ENCODE results near the gene XYLT1.

The XYLT1 gene

DNA sequence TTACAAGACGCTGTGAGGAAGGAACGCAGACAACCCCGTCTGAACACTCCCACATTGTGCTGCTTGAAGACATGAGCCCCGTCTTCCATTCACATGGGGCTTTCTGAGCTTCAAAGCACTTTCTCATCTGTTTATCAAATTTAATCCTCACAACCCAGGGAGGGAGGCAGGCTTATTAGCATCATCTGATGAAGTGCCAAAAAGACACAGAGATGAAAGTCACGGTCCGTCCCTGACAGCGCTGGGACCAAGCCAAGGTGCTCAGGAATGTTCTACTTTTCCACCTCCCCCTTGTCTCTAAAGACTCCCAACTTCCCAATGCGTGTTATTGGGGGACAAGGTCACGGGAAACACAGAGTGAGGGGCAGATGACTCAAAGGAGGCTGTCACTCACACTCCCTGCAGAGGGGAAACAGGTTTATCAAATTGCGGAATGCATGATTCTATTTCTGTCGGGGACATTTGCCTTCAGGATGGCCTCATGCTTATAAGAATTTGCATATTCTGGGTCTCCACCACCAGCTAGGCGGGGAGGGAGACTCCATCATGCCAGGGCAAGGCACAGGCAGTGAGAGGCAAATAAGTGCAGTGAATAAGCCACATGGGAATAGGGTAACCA is 10.7 kb downstream of the XYLT1 start:
- no peak for DNase-seq (ENCODE audit: low read depth in 4 of 4, low spot score in 1 of 4)

DNA sequence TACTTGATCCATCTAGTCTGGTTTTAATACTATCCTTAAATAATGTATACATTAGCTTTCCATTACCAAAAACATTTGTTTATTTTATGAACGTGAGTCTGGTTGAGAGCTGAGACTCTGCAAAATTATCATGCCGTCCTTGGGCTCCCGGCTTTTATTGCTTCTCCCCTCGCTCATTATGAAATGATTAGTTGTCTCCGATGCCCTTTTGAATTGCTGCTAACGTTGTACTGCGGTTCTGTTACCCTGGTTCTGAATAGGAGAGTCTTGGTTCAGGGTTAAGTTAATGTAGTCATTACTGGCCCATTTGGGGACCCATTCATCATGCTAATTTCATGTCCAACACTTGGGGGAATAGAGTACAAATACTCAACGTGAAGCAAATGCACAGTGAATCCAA is 12.8 kb downstream of the XYLT1 start:
- no peak for DNase-seq (ENCODE audit: low read depth in 4 of 4, low spot score in 1 of 4)

DNA sequence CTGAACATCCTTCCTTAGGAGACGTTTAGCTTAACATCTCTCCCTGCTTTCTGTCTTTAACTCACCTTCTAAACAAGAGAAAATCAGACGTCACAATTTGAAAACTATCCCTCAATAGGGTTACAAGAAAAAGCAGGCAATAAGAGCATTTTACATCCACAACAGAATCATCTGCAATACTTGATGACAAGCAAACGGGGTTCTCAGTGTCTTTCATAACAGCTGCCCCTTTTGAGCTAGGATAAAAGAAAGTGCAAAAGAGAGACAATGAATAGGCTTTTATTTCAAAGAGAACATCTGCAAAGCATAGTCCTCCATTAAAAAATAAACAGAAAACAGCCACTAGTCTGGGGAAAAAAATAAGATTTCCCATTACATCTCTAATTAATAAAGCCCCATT is 13.2 kb downstream of the XYLT1 start:
- DNase-seq (ENCODE audit: low read depth in 4 of 4, low spot score in 1 of 4), result no peak

DNA sequence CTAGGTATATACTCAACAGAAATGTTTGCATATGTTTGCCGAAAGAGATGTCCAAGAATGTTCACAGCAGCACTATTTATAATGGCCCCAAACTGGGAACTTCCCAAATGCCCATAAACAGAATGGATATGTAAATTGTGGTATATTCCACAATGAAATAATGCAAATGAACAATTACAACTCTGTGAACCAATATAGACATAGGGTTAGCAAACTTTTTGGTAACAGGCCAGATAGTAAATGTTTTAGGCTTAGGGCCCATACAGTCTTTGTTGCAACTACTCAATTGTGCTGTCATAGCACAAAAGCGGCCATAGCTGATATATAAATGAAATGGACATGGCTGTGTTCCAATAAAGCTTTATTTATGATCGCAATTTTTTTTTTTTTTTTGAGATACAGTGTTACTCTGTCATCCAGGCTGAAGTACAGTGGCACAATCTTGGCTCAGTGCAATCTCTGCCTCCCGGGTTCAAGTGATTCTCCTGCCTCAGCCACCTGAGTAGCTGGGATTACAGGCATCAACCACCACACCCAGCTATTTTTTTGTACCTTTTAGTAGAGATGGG is 16.5 kb downstream of the XYLT1 start:
- DNase-seq (ENCODE audit: low read depth in 4 of 4, low spot score in 1 of 4), result no peak

DNA sequence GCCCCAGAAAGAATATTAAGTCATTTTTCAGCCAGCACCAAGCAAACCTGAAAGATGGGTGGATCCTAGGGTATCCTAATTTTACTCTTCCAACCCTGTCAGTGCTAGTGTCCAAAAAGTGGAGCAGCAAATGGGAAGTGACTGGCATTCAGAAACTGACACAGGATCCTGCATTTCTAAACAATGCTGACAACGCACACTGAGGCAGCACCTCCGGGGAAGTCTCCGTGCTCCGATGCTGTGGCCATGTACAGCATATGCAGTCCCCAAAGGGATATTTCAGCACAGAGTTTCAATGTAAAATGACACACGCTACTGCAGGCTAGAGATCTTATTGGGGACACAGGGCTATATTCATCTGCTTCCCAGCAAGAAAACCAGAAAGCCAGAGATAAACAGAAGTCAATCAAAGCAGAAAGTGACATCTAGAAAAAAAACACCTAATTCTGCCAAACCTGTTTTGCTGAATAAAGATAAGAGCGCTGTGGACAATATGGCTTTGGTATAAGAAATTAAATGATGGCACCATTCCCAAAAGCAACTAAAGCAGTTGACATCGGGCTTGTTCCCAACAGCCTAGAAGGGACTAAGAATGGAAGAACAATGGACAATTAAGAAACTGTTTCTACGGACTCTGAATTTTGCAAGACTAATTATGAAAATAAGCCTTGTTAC is 17.3 kb downstream of the XYLT1 start:
- no peak for DNase-seq (ENCODE audit: low read depth in 4 of 4, low spot score in 1 of 4)

DNA sequence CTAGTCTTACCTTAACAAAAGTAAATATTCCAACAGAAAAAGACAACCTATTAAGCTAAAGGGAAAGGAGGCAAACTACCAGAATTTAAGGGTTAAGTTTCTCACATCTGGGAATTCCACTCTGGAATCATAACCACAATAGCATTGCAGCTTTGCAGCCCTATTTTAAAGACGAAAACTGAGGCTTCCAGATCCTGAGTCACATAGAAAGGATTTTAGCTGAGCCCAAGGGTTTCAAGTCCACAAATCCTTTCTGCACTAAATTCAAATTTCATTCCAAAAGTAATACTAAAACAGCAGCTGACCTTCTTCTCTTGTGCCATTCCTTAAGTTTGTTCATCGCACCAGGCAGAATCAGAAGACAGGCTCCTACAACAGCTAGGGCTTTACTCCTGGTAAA is 17.8 kb downstream of the XYLT1 start:
- DNase-seq (ENCODE audit: low read depth in 4 of 4, low spot score in 1 of 4), result no peak

DNA sequence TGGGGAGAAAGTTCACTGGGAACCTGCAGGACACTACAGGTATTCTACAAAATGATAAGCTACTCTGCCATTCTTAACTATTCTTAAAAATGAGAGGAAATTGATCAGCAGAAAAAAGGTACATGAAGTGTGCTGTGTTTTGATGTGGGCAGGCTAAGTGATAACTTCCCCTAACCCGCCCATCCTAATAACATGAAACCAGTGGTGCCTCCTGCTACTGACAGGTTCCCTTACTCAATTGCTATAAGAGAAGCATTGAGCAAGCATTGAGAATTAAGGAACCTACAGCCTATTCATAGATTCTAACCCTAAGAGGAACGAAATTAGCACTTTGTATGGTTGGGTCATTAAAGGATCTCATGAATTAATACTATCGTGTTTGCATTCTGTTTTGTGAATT is 18.9 kb downstream of the XYLT1 start:
- DNase-seq (ENCODE audit: low read depth in 4 of 4, low spot score in 1 of 4), result no peak

DNA sequence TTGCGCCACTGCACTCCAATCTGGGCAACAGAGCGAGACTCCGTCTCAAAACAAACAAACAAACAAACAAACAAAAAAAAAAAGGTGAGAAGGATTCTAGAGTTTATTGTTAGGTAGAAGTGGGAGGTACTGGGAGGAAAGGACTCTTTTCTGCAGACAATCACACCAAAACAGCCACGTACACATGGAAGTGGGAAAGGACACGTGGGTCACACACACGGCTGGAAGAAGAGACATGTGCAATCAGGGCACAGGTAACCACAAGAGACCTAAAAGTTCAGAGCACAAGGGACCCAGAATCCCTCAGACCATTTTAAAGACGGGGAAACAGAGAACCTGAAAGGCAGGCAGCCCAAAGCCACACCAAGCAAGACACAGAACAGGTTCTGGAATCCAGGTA is 20.5 kb downstream of the XYLT1 start:
- DNase-seq (ENCODE audit: low read depth in 4 of 4, low spot score in 1 of 4), result no peak

DNA sequence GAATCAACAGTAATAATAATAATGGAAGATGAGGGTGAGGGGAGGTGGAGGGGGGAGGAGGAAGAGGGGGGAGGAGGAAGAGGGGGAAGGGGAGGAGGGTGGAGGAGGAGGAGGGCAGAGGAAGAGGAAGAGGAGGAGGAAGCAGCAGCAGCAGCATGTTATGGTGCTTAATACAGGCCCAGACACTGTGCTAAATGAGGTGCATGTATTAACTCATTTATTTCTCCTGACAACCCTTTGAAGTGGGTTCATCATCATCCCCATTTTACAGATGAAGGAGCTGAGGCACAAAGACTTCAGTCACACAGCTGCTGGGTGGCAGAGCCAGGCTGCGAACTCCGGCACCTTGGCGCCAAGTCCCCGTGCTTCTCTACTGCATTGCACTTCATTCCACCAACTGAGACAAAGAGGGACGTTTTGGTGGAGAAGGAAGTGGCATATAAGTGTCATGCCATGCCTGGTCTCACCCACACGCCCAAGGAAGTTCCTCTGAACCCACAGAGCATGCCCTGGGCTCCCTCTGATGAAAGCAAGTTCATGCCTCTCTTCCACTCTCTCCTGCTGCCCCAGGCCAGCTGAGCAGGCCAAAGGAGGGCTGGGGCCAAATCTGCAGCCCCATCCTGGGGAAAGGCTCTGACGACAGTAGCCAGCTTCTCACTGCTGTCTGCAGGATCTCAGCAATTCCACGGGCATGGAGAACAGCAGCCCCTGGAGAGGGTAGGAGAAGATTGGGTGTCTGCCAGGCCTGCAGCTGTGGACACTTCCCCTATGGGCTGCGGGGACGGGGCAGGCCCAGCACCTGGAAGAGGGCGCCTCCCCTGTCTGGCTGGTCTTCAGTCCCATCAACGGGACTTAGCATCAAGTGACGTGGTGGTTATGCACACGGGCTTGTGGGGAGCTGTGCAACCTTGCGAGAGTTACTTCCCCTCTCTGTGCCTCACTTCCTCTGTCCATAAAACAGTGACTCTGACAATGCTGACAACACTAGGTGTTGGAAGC is 21.8 kb downstream of the XYLT1 start:
- DNase-seq (ENCODE audit: low read depth in 4 of 4, low spot score in 1 of 4), result no peak

DNA sequence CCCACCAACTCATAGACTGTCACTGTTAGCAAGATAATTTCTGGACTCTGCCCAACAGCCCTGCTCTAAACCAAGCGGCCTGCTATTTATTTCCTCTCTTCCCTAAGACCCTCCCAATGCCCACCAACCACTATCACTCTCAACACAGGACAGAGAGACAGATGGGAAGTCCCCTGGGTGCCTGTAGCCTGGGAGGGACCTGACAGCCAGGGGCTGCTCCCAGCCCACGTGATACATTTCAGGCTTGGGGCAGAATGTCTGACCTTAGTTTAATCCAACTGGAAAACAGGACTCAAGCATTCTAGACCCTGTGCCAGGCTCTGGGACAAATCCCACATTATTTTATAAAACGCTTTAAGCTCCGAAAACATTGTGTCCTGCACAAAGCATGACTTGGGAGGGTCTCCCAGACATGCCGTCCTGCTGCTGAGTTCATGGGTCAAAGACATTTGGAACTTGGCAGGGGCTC is 23.6 kb downstream of the XYLT1 start:
- no peak for DNase-seq (ENCODE audit: low read depth in 4 of 4, low spot score in 1 of 4)

DNA sequence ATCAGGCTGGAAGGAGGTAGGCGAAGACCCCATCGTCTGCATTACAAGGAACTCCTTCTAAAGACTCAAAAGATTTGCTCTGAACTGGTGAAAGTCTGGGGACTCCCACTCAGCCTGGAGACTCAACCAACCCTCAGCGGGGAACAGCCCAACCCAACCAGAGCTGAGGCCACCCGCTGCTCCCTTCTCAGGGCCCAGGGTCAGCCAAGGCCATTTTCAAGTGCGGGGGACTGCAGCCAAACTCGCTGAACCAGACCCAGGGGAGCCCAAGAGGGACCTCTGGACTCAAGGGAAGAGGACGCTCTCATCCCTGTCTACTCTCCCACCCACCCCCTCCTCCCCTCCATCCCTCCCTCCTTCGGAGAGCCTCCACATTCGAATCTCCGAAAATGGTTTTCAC is 24.1 kb downstream of the XYLT1 start:
- no peak for DNase-seq (ENCODE audit: low read depth in 4 of 4, low spot score in 1 of 4)

DNA sequence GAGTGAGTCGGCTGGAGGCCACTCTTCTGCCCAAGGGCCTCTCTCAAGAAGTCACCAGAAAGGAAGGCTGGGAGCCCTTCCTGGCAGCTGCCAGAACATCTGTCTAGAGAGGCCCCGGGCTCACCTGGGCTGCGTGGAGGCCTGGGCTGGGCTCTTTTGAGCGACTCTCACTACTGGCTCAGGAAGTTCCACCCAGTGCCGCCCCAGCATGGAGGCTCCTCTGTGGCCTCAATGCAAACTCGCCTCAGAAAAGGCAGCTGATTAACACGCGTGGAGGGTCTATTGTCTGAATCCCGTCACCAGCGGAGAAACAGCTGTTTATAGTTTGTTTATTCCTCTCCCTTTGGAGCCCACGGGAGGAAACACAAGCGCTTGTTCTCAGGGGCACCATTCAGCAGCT is 25.3 kb downstream of the XYLT1 start:
- DNase-seq (ENCODE audit: low read depth in 4 of 4, low spot score in 1 of 4), result no peak

DNA sequence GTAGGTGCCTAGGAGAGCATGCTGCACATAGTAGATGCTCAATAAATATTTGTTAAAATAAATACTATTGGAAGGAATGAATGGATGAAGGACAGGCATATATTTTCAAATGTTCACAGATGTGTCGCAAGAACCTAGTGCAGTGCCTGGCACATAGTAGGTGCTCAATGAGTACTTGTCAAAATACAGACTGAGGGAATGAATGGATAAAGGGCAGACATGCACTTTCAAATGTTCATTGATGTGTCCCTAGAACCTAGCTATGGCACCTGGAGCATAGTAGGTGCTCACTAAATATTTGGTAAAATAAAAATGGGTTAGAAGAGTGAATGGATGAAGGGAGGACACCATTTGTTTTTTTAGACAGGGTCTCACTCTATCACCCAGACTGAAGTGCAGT is 26.1 kb downstream of the XYLT1 start:
- no peak for DNase-seq (ENCODE audit: low read depth in 4 of 4, low spot score in 1 of 4)

DNA sequence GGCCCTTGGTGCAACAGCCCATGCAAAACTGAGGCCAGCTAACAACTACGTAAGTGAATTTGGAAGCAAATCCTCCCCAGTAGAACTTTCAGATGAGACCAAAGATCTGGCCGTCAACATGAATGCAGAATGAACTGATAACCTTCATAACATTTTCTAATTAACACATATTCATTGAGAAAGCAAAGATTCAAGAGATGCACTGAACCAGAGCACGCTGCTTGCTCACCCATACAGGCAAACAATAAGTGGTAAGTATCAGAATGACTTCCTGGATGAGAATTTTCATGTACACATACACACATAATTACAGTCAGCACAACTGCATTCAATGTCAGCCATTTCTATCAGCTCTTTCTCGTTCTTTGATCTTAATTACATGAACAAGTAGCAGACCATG is 30.6 kb downstream of the XYLT1 start:
- no peak for DNase-seq (ENCODE audit: low read depth in 4 of 4, low spot score in 1 of 4)

DNA sequence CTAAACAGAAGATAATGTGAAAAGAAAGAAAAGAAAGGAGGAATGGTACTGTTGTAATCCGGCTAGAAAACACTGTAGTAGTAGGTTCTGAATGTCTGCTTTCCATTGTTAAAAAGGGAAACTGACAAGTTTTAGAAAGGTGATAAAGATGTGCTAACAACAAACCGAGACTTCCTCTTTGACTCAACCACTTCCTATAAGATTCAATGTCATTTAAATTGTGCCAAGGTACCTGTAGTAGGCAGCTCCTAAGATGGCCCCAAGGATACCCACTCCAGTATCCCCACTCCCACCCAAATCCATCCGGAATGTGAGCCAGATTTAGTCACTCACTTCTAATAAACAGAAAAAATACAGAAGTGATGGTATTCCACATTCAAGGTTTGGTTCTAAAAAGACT is 31.2 kb downstream of the XYLT1 start:
- no peak for DNase-seq (ENCODE audit: low read depth in 4 of 4, low spot score in 1 of 4)

DNA sequence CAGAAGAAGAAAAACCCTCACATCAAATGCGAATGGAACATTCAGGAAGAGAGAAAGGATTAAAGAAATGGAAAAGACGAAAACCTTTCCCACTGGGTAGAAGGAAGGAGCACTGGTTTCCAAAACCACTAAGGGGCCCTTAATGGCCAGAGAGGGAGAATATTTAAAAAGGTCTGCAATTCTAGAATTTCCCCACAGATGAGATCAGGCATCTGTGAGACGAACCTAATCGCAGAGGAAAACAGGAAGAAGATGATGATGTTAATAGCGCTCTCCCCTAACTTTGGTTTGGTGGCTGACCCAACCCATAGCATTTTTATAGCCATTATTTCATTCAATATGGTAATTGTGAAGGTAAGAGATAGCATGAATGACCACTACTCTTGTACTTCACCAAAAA is 32.8 kb downstream of the XYLT1 start:
- no peak for DNase-seq (ENCODE audit: low read depth in 4 of 4, low spot score in 1 of 4)

DNA sequence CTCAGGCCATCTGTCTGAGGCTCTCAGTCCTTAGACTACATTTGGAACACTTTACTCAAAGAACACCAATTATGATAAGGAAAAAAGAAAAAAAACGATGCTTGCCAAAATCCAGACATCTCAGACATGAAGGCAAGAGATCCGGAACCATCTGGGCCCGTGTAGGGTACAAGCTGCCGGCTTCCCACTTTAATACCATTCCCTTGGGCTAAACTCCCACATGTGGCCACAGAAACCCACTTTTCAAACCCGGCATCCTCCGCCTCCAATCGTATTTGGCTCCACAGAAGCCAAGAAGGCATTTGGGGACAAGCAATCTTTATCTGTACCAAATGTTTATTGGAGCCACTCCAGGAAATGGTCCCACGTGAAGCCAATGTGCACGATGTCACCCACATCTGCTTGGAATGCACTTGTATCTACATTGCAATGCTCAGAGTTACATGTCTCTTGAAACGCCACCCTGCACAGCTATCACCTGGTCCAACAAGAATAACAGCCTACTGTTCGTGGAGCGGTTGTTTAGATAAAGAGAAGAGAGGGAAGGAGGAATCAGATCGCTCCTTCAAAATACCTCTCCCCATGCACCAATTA is 33.5 kb downstream of the XYLT1 start:
- no peak for DNase-seq (ENCODE audit: low read depth in 4 of 4, low spot score in 1 of 4)

DNA sequence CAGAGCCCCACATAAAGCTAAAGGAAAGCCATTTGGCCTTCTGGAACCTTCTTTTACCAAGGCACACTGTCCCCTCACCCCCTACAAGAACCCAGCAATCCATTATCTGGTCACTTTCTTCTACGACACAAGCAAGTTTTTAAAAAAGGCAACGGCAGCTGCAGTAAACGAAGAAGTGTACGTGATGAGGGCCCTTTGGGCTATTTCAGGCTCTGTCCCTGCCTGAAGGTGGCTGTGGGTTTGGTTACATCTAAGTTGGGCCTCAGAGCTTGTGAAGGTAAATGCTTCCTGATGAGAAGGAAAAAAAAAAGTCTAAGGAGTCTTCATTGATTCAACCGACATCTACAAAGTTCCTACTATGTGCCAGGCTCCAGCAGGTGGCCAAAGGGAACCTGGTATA is 35.4 kb downstream of the XYLT1 start:
- no peak for DNase-seq (ENCODE audit: low read depth in 4 of 4, low spot score in 1 of 4)

DNA sequence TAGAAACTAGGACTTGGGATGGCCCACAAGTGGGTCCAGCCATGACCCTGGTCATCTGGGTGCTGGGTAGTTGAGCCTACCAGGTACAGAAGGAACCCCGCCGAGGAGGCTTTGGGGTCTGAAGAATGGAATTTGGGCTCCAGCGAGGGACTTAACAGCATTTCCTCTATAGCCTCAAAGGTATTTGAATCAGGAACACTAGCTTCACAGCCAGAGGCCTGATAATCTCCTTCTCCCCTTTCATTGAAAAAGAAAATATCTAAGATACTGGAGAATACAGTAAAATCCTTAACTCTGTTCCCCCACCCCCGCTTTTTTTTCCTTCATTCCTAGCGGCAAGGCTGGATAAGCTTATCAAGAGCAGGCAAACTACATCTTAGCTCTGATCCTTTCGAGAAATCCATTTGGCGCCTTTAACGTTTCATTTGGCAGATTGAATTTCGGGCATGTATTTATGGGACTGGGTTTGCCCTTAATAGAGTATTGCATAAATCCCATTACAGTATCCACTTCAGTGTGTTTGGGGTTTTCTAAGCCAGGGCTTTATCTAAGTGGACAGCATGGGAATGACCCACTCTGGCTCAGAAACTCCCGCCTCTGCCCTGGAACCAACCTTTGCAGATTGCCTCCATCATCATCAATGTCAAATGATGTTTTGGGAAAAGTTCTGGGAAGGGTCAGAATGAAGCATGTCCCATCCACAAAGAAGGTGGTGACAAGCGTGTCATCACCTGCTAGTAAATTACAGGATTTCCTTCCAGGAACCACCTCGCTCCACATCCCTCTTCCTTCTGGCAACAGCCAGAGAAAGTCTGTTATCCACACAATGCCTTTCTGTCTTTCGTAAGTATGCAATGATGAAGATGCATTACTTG is 36.9 kb downstream of the XYLT1 start:
- no peak for DNase-seq (ENCODE audit: low read depth in 4 of 4, low spot score in 1 of 4)

DNA sequence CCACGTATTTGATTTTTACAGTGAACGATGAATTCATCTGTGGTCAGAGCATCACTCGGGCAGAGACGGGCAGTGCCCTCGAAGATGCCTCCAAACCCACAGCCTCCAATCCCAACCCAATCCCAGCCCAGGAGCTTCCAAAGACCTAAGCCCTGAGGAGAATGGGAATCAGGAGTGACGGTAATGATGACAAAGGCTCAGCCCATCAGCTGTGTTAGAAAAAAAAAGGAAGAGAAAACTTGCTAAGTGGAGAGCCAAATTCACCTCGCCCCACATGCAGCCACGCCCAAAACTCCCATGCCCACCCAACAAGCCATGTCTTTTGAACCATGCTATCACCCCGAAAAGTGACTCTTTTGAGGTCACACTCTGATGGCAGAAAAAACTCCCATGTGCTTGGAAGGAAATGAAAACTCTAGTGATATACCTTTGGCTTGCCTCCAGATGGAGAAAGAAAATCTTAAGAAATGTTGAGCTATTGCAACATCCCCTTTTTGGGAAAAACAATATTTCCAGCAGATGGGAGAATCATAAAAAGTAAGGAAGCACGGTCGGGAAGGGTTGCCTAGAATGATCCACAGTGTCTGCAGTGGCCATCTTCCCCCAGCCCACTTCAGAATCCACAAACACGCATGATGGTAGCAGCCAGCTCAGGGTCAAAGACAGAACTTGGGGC is 37.7 kb downstream of the XYLT1 start:
- no peak for DNase-seq (ENCODE audit: low read depth in 4 of 4, low spot score in 1 of 4)
